ENCODE results near the gene MSL2.

DNA sequence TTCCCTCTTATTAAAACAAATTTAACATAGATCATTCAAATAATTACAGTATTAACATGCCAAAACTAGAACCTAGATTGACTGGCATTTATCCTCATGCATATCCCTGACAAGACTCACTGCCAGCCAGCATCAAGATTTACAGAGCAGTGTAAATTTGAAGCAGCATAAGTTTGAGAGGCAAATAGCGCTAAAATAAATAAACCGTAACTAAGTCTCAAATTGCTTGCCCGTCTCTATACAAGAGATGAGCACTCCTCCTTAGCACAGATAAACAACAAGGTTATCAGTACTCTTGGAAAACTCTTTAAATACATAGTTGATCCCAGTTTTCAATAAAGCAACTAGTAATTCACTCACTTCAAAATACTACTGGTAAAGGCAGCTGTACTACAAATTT is 29.6 kb downstream of the MSL2 start:
- TF ChIP-seq, protein P1, sequence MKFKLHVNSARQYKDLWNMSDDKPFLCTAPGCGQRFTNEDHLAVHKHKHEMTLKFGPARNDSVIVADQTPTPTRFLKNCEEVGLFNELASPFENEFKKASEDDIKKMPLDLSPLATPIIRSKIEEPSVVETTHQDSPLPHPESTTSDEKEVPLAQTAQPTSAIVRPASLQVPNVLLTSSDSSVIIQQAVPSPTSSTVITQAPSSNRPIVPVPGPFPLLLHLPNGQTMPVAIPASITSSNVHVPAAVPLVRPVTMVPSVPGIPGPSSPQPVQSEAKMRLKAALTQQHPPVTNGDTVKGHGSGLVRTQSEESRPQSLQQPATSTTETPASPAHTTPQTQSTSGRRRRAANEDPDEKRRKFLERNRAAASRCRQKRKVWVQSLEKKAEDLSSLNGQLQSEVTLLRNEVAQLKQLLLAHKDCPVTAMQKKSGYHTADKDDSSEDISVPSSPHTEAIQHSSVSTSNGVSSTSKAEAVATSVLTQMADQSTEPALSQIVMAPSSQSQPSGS (IDR thresholded peaks at IDR 0.05; ENCODE audit: low read length), result no peak
- TF ChIP-seq POLR2A (IDR thresholded peaks at IDR 0.05; ENCODE audit: control extremely low read depth in 1 of 2, low read depth in 2 of 2, low read length in 2 of 2) (no peak), EZH2 (IDR thresholded peaks at IDR 0.05; ENCODE audit: low read depth, low read length, severe bottlenecking) (no peak), ASH2L (IDR thresholded peaks at IDR 0.05; ENCODE audit: low read length) (no peak), BACH1 (IDR thresholded peaks at IDR 0.05; ENCODE audit: low read length) (no peak), YY1 (IDR thresholded peaks at IDR 0.05; ENCODE audit: low read depth, low read length) (no peak), CHD2 (IDR thresholded peaks at IDR 0.05; ENCODE audit: low read length) (no peak), KDM4A (IDR thresholded peaks at IDR 0.05; ENCODE audit: low read depth, low read length, severe bottlenecking) (no peak)
